NCI-H1105 (cell line): ENCODE results near the gene CHRNA10.

ENCODE experiments used
- DNase-seq: peaks from one replicate; lab custom pipeline; 2025; lab: John Stamatoyannopoulos, UW

The CHRNA10 gene

GRCh38 chr11:3631331-3631730 is 39.9 kb downstream of the CHRNA10 start:
- DNase-seq: no peak

- DNase-seq: no peak
Measured at GRCh38 chr11:3627291-3627690, 43.9 kb downstream of the CHRNA10 start.

DNA sequence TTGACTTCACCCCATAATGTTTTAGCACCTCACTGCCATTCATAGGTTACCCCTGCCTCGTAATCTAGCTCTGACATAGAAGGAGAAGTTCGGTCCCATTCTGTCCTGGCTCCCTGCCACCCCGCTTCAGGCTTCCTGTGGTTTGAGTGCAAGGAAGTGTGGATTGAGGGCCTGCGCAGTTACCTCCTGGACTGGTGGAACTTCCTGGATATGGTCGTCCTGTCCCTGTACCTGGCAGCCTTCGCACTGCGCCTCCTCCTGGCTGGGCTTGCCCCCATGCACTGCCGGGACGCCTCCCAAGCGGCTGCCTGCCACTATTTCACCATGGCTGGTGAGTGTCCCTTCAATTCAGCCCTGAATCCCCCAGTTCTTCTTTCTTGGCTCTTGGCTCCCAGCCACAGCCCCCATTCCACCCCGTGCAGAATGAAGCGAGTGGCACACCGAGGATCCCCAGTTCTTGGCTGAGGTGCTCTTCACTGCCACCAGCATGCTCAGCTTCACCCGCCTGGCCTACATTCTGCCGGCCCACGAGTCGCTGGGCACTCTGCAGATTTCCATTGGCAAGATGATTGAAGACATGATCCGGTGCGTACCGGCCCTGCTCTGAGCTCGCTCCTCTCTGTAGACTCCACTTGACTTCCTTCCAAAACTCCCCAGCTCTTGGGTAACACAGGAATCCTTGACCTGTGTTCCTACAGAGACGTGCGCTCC is 44.8 kb downstream of the CHRNA10 start:
- no peak for DNase-seq

DNA sequence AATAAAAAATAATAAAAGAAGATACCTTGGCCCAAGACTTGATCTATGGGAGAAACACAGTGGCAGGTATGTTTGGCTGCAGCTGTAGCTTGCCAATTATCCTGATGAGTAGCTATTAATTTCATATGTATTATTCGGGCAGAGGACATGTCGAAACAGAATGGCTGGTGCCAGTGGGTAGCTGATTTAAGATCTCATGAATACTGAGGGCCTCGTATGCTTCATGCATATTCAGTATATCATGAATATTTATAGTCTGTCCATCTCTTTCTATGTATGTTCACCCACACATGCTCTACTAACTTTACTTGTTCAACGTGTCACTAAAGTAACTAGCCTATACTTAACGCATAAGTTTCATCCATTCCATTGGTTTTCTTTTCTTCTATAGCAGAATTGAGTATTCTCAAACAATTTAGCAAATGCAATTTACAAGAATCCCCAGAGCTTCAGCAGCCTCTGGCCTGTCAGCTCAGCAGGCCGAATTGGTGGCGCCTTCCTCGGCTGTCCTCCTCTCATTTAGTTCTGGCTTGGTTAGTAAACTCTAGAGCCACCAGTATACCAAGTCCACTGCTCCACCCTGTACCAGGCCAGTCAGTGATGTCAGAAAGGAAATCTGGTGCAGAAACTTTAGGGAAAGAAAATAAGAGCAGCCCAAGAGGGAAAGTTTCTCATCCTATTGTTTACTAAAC is 47.3 kb downstream of the CHRNA10 start:
- no peak for DNase-seq

- DNase-seq: no peak
Measured at GRCh38 chr11:3623121-3623520, 48.1 kb downstream of the CHRNA10 start.

DNA sequence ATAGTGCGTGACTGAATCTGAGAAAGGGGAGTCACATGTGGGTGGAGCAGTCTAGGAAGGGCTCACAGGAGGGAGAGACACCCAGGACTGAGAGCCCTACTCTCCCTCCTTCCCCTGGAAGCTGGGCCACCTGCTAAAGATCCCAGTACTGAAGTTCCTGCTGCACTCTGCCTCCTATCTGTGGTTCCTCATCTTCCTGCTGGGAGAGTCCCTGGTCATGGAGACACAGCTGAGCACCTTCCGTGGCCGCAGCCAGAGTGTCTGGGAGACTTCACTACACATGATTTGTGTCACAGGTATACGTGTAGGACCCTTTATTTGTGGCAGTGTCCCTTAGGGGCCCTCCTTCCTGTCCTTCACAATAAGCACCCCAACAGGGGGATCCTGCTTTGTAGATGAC is 48.7 kb downstream of the CHRNA10 start:
- no peak for DNase-seq

GRCh38 chr11:3617990-3618389 is 53.2 kb downstream of the CHRNA10 start:
- DNase-seq: no peak

GRCh38 chr11:3616721-3617460 is 54.3 kb downstream of the CHRNA10 start:
- no peak for DNase-seq

- DNase-seq: peak; percentile 45
Measured at GRCh38 chr11:3615998-3616397, 55.2 kb downstream of the CHRNA10 start.
